IMR-90 (cell line): ENCODE results near the gene TXLNA. TPM values are rescaled to one million over a fixed set of nuclear protein-coding genes. Genes with fewer than 3 reads are reported as not detected.

Experiments used
- ATAC-seq: fragments of 200-7000 bp; cut with Tn5 transposase; 2 replicates; pipeline ENCODE4 v1.9.1; 2020; ENCODE audit warnings: low read depth, mild to moderate bottlenecking, moderate library complexity
- BruUV-seq: library from RNA; stranded (reverse); fragments of 400-500 nt; replicated peaks from 2 replicates; lab custom pipeline; 2021; lab: Mats Ljungman, UMichigan
- CTCF ChIA-PET: fragments of 300-600 bp; formaldehyde crosslinking; extraction: SDS; loops from one replicate; lab custom pipeline; 2021; ENCODE audit warnings: antibody characterized with exemption; lab: Yijun Ruan, JAX
- POLR2A ChIA-PET: fragments of 300-600 bp; sonication (Branson Sonifier 250); formaldehyde crosslinking; loops from one replicate; lab custom pipeline; 2022; ENCODE audit warnings: antibody characterized with exemption; ENCODE audit not compliant: unreplicated experiment; lab: Charles Lee
- DNase-seq: peaks from one replicate; pipeline ENCODE4 v3.0.0; 2013
- H2AFZ ChIP-seq: replicated peaks from 2 replicates; pipeline ENCODE3; 2013; ENCODE audit warnings: low read length, mild to moderate bottlenecking; ENCODE audit not compliant: poor library complexity
- H2AK5ac ChIP-seq: 2 replicates; pipeline ENCODE4 v1.6.1; 2013; ENCODE audit warnings: low read depth, low read length, inconsistent platforms
- H2AK9ac ChIP-seq: replicated peaks from 2 replicates; pipeline ENCODE3; 2013; ENCODE audit warnings: mild to moderate bottlenecking, low read depth, low read length, moderate library complexity; ENCODE audit not compliant: poor library complexity
- H2BK120ac ChIP-seq: 2 replicates; pipeline ENCODE4 v1.6.1; 2013; ENCODE audit warnings: low read depth, low read length, inconsistent platforms
- H2BK15ac ChIP-seq: 3 replicates; pipeline ENCODE4 v1.6.1; 2013; ENCODE audit warnings: low read depth, low read length, inconsistent platforms
- H2BK20ac ChIP-seq: 2 replicates; pipeline ENCODE4 v1.6.1; 2013; ENCODE audit warnings: low read depth, mild to moderate bottlenecking, inconsistent platforms, low read length, moderate library complexity
- H2BK5ac ChIP-seq: 2 replicates; pipeline ENCODE4 v1.6.1; 2013; ENCODE audit warnings: mild to moderate bottlenecking, low read depth, low read length, inconsistent platforms; ENCODE audit not compliant: poor library complexity, severe bottlenecking
- H3K14ac ChIP-seq: replicated peaks from 2 replicates; pipeline ENCODE4 v1.6.1; 2013; ENCODE audit warnings: low read depth, low read length, inconsistent platforms
- H3K18ac ChIP-seq: 2 replicates; pipeline ENCODE4 v1.6.1; 2013; ENCODE audit warnings: low read depth, low read length, control low read depth
- H3K23ac ChIP-seq: 2 replicates; pipeline ENCODE4 v1.6.1; 2013; ENCODE audit warnings: low read depth, low read length, inconsistent platforms
- H3K27ac ChIP-seq: 2 replicates; pipeline ENCODE4 v1.5.1; 2013; ENCODE audit warnings: mild to moderate bottlenecking, control low read depth, low read length; ENCODE audit not compliant: insufficient read depth
- H3K27me3 ChIP-seq: 2 replicates; pipeline ENCODE4 v1.6.1; 2013; ENCODE audit warnings: low read length; ENCODE audit not compliant: control insufficient read depth, insufficient read depth
- H3K36me3 ChIP-seq: 2 replicates; pipeline ENCODE4 v1.6.1; 2013; ENCODE audit warnings: low read length, mixed read lengths; ENCODE audit not compliant: control insufficient read depth, insufficient read depth
- H3K4ac ChIP-seq: 2 replicates; pipeline ENCODE4 v1.6.1; 2013; ENCODE audit warnings: low read depth, low read length, inconsistent platforms
- H3K4me1 ChIP-seq: 2 replicates; pipeline ENCODE4 v1.6.1; 2013; ENCODE audit warnings: low read length, mixed read lengths; ENCODE audit not compliant: control insufficient read depth, insufficient read depth
- H3K4me2 ChIP-seq: 2 replicates; pipeline ENCODE4 v1.6.1; 2013; ENCODE audit warnings: low read depth, mild to moderate bottlenecking, control low read depth, low read length, moderate library complexity
- H3K4me3 ChIP-seq: 2 replicates; pipeline ENCODE4 v1.5.1; 2013; ENCODE audit warnings: low read depth, mild to moderate bottlenecking, control low read depth, low read length, moderate library complexity; ENCODE audit not compliant: insufficient read depth
- H3K56ac ChIP-seq: 2 replicates; pipeline ENCODE4 v1.6.1; 2013; ENCODE audit warnings: low read length, inconsistent platforms; ENCODE audit not compliant: insufficient read depth; ENCODE audit errors: extremely low read depth
- H3K79me1 ChIP-seq, 2 experiments: 2 replicates each; pipeline ENCODE4 v1.6.1; 2013; ENCODE audit warnings: low read length in 2 of 2, inconsistent platforms in 1 of 2, low read depth in 1 of 2
- H3K9ac ChIP-seq: 2 replicates; pipeline ENCODE4 v1.6.1; 2013; ENCODE audit warnings: low read depth, low read length, control low read depth
- H3K9me1 ChIP-seq: 2 replicates; pipeline ENCODE4 v1.6.1; 2013; ENCODE audit warnings: low read length, inconsistent platforms; ENCODE audit not compliant: insufficient read depth
- H3K9me3 ChIP-seq: 2 replicates; pipeline ENCODE4 v1.6.1; 2013; ENCODE audit warnings: low read length; ENCODE audit not compliant: control insufficient read depth, insufficient read depth
- H4K20me1 ChIP-seq: 2 replicates; pipeline ENCODE4 v1.6.1; 2013; ENCODE audit warnings: low read length, inconsistent platforms; ENCODE audit not compliant: insufficient read depth
- H4K5ac ChIP-seq: 2 replicates; pipeline ENCODE4 v1.6.1; 2013; ENCODE audit warnings: mild to moderate bottlenecking, low read depth, low read length, control low read depth
- H4K8ac ChIP-seq, 2 experiments: 2 replicates each; pipeline ENCODE4 v1.6.1; 2013; ENCODE audit warnings: low read depth in 2 of 2, low read length in 2 of 2, control low read depth in 1 of 2, inconsistent platforms in 1 of 2
- H4K91ac ChIP-seq: 2 replicates; pipeline ENCODE4 v1.6.1; 2013; ENCODE audit warnings: low read depth, low read length, inconsistent platforms; ENCODE audit not compliant: insufficient read depth
- BHLHE40 ChIP-seq: fragments of 150-350 bp; IDR thresholded peaks from 2 replicates; pipeline ENCODE4 v1.6.1; 2016; ENCODE audit warnings: mild to moderate bottlenecking, low read depth, low read length
- CEBPB ChIP-seq: IDR thresholded peaks from 2 replicates; pipeline ENCODE4 v1.6.1; 2012; ENCODE audit warnings: low read depth, low read length, improper control_type of control experiment
- ELK1 ChIP-seq: fragments of 150-350 bp; IDR thresholded peaks from 2 replicates; pipeline ENCODE4 v1.6.1; 2016; ENCODE audit warnings: low read depth, mild to moderate bottlenecking, low read length, moderate library complexity, borderline replicate concordance
- MAFK ChIP-seq: IDR thresholded peaks from 2 replicates; pipeline ENCODE4 v1.6.1; 2012; ENCODE audit warnings: low read depth, low read length, improper control_type of control experiment
- NFE2L2 ChIP-seq: fragments of 150-350 bp; IDR thresholded peaks from 2 replicates; pipeline ENCODE4 v1.6.1; 2016; ENCODE audit warnings: low read depth, mild to moderate bottlenecking, low read length
- POLR2A ChIP-seq: IDR thresholded peaks from 2 replicates; pipeline ENCODE4 v1.6.1; 2012; ENCODE audit warnings: mild to moderate bottlenecking, low read depth, low read length
- RCOR1 ChIP-seq: IDR thresholded peaks from 2 replicates; pipeline ENCODE4 v1.6.1; 2012; ENCODE audit warnings: mild to moderate bottlenecking, low read length, improper control_type of control experiment; ENCODE audit not compliant: insufficient replicate concordance
- RFX5 ChIP-seq: IDR thresholded peaks from 2 replicates; pipeline ENCODE4 v1.8.0; 2012; ENCODE audit warnings: low read depth, mild to moderate bottlenecking, low read length, moderate library complexity
- USF2 ChIP-seq: fragments of 150-350 bp; IDR thresholded peaks from 2 replicates; pipeline ENCODE4 v1.6.1; 2017; ENCODE audit warnings: mild to moderate bottlenecking, antibody characterized with exemption, low read length, low read depth
- WGBS, 2 experiments: methylation state at CpG; one replicate each; pipeline versions ENCODE4 v1.1.5 to v1.1.7; 2013; ENCODE audit warnings: missing lambda C conversion rate in 2 of 2; ENCODE audit not compliant: insufficient read length in 1 of 2; ENCODE audit errors: extremely low coverage in 2 of 2; 5-methylcytosine and 5-hydroxymethylcytosine counted together
- dilution Hi-C: fragments of 300-500 bp; cut with HindIII; formaldehyde crosslinking; loops from one replicate; pipeline ENCODE4 v1.14.3; 2018; ENCODE audit warnings: low sequenced_read_pairs; ENCODE audit not compliant: unreplicated experiment
- in situ Hi-C: fragments of 300-500 bp; cut with MboI; formaldehyde crosslinking; loops from 3 replicates; pipeline ENCODE4 v1.14.3; 2019; ENCODE audit warnings: low sequenced_read_pairs, inconsistent platforms, mixed read lengths
- intact Hi-C: fragments of 100-400 bp; cut with micrococcal nuclease; formaldehyde crosslinking; loops from 2 replicates; pipeline ENCODE4 v1.10.0; 2022
- polyA plus RNA-seq, 3 experiments: library from polyadenylated mRNA; depleted of rRNA; stranded (reverse); fragments of >200 nt; gene quantifications; 2 replicates each; pipeline ENCODE4 v1.2.3, GENCODE V29; 2012; ENCODE audit warnings: low replicate concordance in 1 of 3
- total RNA-seq: library from RNA; depleted of rRNA; stranded (reverse); fragments of >200 nt; gene quantifications from 2 replicates; pipeline ENCODE4 v1.2.3, GENCODE V29; 2012

TXLNA gene
- total and polyA plus RNA-seq, 2 of the 4 experiments (the other 2 are of a cell fraction), result 47.6 to 102 TPM

- no peaks in the 10 kb centered on the region for H3K27me3 ChIP-seq
- no peak overlapping the region for H3K9ac ChIP-seq
- H2AK9ac ChIP-seq, result no peak overlapping the region
- ChIA-PET POLR2A (interaction anchor here (0.5 to 1.0 kb wide), 2 partner anchors 15 to 82 kb away, joined by 3 to 4 read pairs; no protein-coding TSS in a partner anchor), CTCF (interaction anchor here (0.9 kb wide), 1 partner anchor 184 kb away, joined by 3 read pairs; no protein-coding TSS in a partner anchor)
- no peak overlapping the region for H2BK5ac ChIP-seq
- in situ Hi-C loops, result no loop called here
- H3K4me1 ChIP-seq, result peaks cover 31% of the 10 kb centered on the region
- no peak overlapping the region for H2AK5ac ChIP-seq
- H3K14ac ChIP-seq, result no peak overlapping the region
- WGBS, 2 experiments, result 57% methylated on average over 1 of the region's 3 CpGs; no CpG with 5 or more reads in 1 of the 2 experiments
- H3K23ac ChIP-seq, result no peak overlapping the region
- BruUV-seq, result no TSS peak
- dilution Hi-C loops, result no loop called here
- H4K5ac ChIP-seq, result no peak overlapping the region
- no peak overlapping the region for H3K4me2 ChIP-seq
- no peaks in the 10 kb centered on the region for H3K9me3 ChIP-seq
- H2BK20ac ChIP-seq, result no peak overlapping the region
- H2BK15ac ChIP-seq, result no peak overlapping the region
- no peak for TF ChIP-seq BHLHE40
- TF ChIP-seq RCOR1, result no peak
- no peak for TF ChIP-seq POLR2A
- TF ChIP-seq MAFK, result no peak
- TF ChIP-seq USF2, result no peak
- TF ChIP-seq CEBPB, result no peak
- no peak for TF ChIP-seq ELK1
- TF ChIP-seq NFE2L2, result no peak
- TF ChIP-seq RFX5, result no peak
- H4K8ac ChIP-seq, result no peak overlapping the region
- peaks cover 16% of the 10 kb centered on the region; the same call in 1 of the 2 replicates for H3K9me1 ChIP-seq
- intact Hi-C loops, result no loop called here
- H3K27ac ChIP-seq, result no peak overlapping the region
- no peak overlapping the region for H2AFZ ChIP-seq
- H3K18ac ChIP-seq, result no peak overlapping the region
- no peak overlapping the region for H4K91ac ChIP-seq
- H3K56ac ChIP-seq, result no peak overlapping the region
- H4K20me1 ChIP-seq, result 0 out of 2 replicates have a peak, but pooled peaks cover 11% of the 10 kb centered on the region
- H3K36me3 ChIP-seq, result peaks cover 47% of the 10 kb centered on the region
- no peak overlapping the region for H3K4ac ChIP-seq
- H3K4me3 ChIP-seq, result no peak overlapping the region
- peaks cover 9 to 59% of the 10 kb centered on the region in 2 experiments; a peak in 3 of 4 replicates for H3K79me1 ChIP-seq
- ATAC-seq, result no peak
- no peak overlapping the region for H2BK120ac ChIP-seq
- DNase-seq, result no peak
These were observed 19.0 kb downstream of the TXLNA start for GRCh38 chr1:32198237-32199042.
